HFFc6 (cell line): ENCODE results near the gene CHST2. TPM values are rescaled to one million over a fixed set of nuclear protein-coding genes. Genes with fewer than 3 reads are reported as not detected.
"Not testable (repeated sequence)": the region's sequence is repeated elsewhere in the genome, so short reads cannot be mapped to it uniquely, and the experiment has no call there.

Experiments
- DNase-seq: peaks from one replicate; pipeline ENCODE4 v3.0.0-alpha.2; 2018
- H3K27ac Mint-ChIP-seq: 2 replicates; pipeline ENCODE4 v1.8.0; 2020; ENCODE audit warnings: mild to moderate bottlenecking, mixed read lengths
- H3K27me3 Mint-ChIP-seq: 2 replicates; pipeline ENCODE4 v1.8.0; 2021; ENCODE audit warnings: mild to moderate bottlenecking, moderate library complexity, mixed read lengths; ENCODE audit not compliant: insufficient read depth
- H3K36me3 Mint-ChIP-seq: 2 replicates; pipeline ENCODE4 v1.8.0; 2021; ENCODE audit warnings: low read depth, mixed read lengths
- H3K4me1 Mint-ChIP-seq: 2 replicates; pipeline ENCODE4 v1.8.0; 2020; ENCODE audit warnings: low read depth, mixed read lengths
- H3K4me3 Mint-ChIP-seq: 2 replicates; pipeline ENCODE4 v1.8.0; 2020; ENCODE audit warnings: mild to moderate bottlenecking, moderate library complexity, mixed read lengths
- H3K9me3 Mint-ChIP-seq: 2 replicates; pipeline ENCODE4 v1.8.0; 2020; ENCODE audit warnings: mild to moderate bottlenecking, mixed read lengths
- total RNA-seq, 6 experiments: library from RNA; stranded (reverse); fragmentation: NEBNext Ultra II Directional; extraction: Animal tissue kit (Norgen Biotek cat#: 25700); gene quantifications; 2 replicates in 1 of 6; 3 replicates in 5 of 6; pipeline ENCODE4 v1.2.3, GENCODE V29; 2021
- TF ChIP-seq, protein P1 (sequence below): fragments of 200-600 bp; sonication (generic); IDR thresholded peaks from 2 replicates; pipeline ENCODE4 v1.5.0; 2021; ENCODE audit warnings: antibody characterized with exemption, mild to moderate bottlenecking

The CHST2 gene
- total RNA-seq, 6 experiments from 2014 or later = 2.6 to 4.3 (median 3.8) TPM

DNA sequence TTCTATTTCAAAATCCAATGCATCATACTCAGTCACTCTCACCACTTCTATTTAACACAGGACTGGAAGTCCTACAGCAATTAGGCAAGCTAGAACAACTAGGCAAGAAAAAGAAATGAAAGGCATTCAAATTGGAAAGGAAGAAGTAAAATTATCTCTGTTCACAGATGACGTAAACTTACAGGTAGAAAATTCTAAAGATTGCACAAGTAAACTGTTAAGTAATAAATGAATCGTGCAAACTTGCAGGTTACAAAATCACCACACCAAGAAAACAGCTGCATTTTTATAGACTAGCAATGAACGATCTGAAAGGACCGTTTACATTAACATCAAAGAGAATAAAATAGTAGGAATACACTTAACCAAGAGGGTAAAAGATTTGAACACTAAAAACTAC lies 36.2 kb downstream of the CHST2 start:
- TF ChIP-seq, protein P1, sequence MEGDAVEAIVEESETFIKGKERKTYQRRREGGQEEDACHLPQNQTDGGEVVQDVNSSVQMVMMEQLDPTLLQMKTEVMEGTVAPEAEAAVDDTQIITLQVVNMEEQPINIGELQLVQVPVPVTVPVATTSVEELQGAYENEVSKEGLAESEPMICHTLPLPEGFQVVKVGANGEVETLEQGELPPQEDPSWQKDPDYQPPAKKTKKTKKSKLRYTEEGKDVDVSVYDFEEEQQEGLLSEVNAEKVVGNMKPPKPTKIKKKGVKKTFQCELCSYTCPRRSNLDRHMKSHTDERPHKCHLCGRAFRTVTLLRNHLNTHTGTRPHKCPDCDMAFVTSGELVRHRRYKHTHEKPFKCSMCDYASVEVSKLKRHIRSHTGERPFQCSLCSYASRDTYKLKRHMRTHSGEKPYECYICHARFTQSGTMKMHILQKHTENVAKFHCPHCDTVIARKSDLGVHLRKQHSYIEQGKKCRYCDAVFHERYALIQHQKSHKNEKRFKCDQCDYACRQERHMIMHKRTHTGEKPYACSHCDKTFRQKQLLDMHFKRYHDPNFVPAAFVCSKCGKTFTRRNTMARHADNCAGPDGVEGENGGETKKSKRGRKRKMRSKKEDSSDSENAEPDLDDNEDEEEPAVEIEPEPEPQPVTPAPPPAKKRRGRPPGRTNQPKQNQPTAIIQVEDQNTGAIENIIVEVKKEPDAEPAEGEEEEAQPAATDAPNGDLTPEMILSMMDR = no peak
- no peak for DNase-seq
- peaks cover 26% of the 10 kb centered on the region for H3K4me1 Mint-ChIP-seq
- no peaks in the 10 kb centered on the region for H3K9me3 Mint-ChIP-seq
- no peaks in the 10 kb centered on the region for H3K36me3 Mint-ChIP-seq
- H3K27ac Mint-ChIP-seq = no peak overlapping the region
- H3K4me3 Mint-ChIP-seq = no peak overlapping the region
- H3K27me3 Mint-ChIP-seq = peaks cover 1% of the 10 kb centered on the region

DNA sequence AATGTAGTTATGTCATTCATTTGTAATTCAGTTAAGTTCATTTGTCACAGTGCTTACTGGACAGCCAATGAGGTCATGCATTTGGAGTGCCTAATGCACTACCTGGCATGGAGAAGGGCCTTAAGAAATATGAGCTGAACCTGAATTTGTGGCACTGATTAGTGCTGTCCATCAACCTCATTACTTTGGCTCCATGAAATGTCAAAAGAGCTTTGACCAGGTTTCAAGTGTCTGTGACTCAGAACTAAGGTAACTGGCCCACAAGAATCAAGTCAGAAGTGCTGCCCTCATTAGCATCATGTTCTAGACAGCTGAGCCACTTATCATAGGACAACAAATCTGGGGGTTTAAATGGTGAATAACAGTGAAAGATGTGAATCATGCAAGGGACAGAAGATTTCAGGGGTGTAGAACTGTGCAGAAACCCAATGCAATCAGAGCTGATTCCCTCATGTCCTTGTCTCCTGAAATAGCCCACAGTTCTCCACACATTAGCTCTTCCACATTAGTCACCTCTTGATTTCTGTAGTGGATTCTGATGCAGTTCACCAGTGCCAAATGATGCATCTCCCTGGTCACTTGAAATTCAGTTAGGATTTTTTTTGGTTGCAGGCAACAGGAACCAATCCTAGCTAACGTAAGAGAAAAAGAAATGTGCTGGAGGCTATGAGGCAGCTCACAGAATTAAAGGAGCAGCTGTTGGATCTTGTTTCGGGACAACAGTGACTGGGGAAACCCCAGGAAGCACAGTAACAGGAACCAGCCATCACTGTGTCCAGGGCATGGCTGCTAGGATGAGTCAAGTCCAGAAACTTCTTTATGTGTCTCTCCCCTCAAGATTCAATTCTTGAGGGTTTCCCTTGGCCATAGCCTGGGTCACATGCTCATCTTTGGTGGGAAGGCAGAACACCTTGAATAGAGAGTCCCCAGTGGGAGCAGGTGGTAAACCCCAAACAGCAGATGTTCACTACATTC lies 38.7 kb downstream of the CHST2 start:
- Mint-ChIP-seq H3K36me3 (no peaks in the 10 kb centered on the region), H3K9me3 (no peaks in the 10 kb centered on the region), H3K4me1 (peaks cover 28% of the 10 kb centered on the region), H3K4me3 (no peak overlapping the region), H3K27me3 (no peaks in the 10 kb centered on the region), H3K27ac (peak overlapping the region; percentile 33)
- DNase-seq = peak; percentile 87
- TF ChIP-seq, protein P1 = no peak

DNA sequence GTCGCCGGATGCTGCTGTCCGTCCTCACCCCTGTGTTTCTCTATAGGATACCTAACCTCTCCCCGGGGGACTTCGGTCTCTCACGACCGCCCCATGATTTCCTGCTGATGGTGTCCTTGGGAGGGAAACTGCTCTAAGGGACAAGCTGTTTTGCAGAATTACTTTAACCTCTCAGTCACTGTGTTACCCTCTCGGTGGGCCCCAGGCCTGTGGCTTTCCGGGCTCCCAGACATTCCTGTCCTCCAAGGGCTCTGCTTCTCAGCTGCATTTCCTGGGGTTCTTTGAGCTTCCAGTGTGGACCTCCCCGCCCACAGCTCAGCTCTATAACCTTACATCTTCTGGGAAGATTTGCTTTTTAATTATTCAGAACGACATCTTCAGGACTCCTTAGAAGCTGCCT lies 40.9 kb downstream of the CHST2 start:
- no peak for DNase-seq
- H3K4me1 Mint-ChIP-seq = peaks cover 40% of the 10 kb centered on the region
- no peak overlapping the region for H3K4me3 Mint-ChIP-seq
- no peak overlapping the region for H3K27ac Mint-ChIP-seq
- H3K27me3 Mint-ChIP-seq = no peaks in the 10 kb centered on the region
- TF ChIP-seq, protein P1 = no peak
- H3K9me3 Mint-ChIP-seq = no peaks in the 10 kb centered on the region
- H3K36me3 Mint-ChIP-seq = no peaks in the 10 kb centered on the region

DNA sequence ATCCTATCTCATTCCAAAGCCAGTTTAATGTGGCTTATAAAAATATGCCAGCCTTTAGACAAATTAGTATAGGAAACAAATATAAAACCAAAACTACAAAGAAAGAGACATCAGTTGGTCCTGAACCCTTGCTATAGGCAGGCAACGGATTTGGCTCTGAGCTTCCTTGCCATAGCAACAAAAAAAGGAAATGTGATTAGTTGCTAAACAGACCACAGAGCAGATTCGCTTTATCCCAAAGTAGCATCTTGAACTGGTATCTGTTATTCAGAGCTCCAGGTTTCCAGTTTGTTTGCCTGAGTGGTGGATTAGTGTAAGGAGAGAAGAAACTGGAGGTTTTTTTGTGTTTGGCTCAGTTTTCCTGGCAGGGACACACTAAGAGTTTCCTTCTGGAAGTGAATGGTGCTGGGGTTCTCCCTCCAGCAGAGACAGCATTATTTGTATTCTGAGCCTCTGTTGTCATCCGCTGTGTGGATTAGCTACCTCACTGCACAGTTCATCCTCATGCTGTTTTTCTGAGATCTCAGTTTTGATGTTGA lies 44.1 kb downstream of the CHST2 start:
- Mint-ChIP-seq H3K27ac (no peak overlapping the region), H3K4me1 (peaks cover 53% of the 10 kb centered on the region), H3K27me3 (no peaks in the 10 kb centered on the region), H3K4me3 (no peak overlapping the region), H3K9me3 (no peaks in the 10 kb centered on the region), H3K36me3 (no peaks in the 10 kb centered on the region)
- TF ChIP-seq, protein P1 = no peak
- no peak for DNase-seq

DNA sequence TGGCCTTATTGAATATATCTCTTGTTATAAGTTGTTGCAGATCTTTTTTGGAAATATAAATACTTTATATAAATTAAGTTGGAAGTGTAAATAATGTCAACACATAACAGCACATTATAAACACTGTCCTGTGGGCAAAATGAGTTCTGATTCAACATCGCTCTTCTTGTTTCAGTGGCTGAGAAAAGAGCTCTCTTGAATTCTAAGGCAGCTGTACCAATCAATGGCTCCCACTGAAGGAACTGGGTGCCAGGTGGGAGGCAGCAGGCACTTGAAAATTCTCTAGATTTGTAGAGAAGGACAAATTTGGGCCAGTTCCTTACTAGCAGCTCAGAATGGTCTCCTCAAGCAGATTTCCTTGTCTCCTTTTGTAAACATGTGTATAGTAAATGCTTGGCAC lies 45.6 kb downstream of the CHST2 start:
- Mint-ChIP-seq H3K9me3 (no peaks in the 10 kb centered on the region), H3K36me3 (no peaks in the 10 kb centered on the region), H3K27ac (no peak overlapping the region), H3K27me3 (no peaks in the 10 kb centered on the region), H3K4me1 (peaks cover 60% of the 10 kb centered on the region), H3K4me3 (no peak overlapping the region)
- TF ChIP-seq, protein P1 = no peak
- no peak for DNase-seq

DNA sequence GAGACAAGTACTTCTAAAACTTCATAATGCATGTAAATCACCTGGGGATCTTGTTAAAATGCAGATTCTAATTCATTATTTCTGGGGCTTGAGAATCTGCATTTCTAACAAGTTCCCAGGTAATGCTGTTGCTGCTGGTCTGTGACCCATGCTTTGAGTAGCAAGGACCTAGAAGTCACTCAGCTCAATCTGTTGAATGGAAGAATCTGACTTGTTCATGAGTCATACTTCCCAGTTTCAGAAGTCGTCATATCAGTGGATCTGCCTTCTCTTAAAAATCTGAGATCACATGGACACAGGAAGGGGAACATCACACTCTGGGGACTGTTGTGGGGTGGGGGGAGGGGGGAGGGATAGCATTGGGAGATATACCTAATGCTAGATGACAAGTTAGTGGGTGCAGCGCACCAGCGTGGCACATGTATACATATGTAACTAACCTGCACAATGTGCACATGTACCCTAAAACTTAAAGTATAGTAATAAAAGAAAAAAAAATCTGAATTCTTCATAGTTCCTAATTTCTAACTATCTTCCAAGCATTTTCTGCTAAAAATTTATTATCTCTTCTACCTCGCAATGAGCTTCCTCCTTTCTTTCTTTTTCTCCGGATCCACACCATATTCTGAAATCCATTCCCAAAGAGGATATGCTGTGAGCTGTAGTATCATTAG lies 46.2 kb downstream of the CHST2 start:
- not testable (repeated sequence) for H3K4me3 Mint-ChIP-seq, H3K36me3 Mint-ChIP-seq, H3K9me3 Mint-ChIP-seq, H3K27me3 Mint-ChIP-seq, H3K27ac Mint-ChIP-seq
- peak; percentile 64 for DNase-seq
- H3K4me1 Mint-ChIP-seq = peaks cover 60% of the 10 kb centered on the region
